HL-60 (cell line): Measurements from ENCODE around the gene SLC40A1.

Experiments
- GABPA ChIP-seq: IDR thresholded peaks from 2 replicates; pipeline ENCODE4 v1.6.1; 2012; ENCODE audit warnings: low read depth
- POLR2AphosphoS5 ChIP-seq: IDR thresholded peaks from 2 replicates; pipeline ENCODE4 v1.6.1; 2012; ENCODE audit warnings: low read depth
- SPI1 ChIP-seq: IDR thresholded peaks from 2 replicates; pipeline ENCODE4 v1.6.1; 2012; ENCODE audit warnings: low read depth, mild to moderate bottlenecking, borderline replicate concordance
- TF ChIP-seq, protein P1 (sequence below): IDR thresholded peaks from one replicate; pipeline ENCODE4 v1.5.1; 2011; ENCODE audit warnings: low read length, control low read depth, inconsistent platforms; ENCODE audit not compliant: insufficient read depth
- TF ChIP-seq, protein P2 (sequence below): IDR thresholded peaks from 2 replicates; pipeline ENCODE4 v1.6.1; 2012; ENCODE audit warnings: low read depth; ENCODE audit not compliant: insufficient replicate concordance

GRCh38 chr2:189553504-189554088 lies 27.0 kb downstream of the SLC40A1 start:
- TF ChIP-seq, protein P1, sequence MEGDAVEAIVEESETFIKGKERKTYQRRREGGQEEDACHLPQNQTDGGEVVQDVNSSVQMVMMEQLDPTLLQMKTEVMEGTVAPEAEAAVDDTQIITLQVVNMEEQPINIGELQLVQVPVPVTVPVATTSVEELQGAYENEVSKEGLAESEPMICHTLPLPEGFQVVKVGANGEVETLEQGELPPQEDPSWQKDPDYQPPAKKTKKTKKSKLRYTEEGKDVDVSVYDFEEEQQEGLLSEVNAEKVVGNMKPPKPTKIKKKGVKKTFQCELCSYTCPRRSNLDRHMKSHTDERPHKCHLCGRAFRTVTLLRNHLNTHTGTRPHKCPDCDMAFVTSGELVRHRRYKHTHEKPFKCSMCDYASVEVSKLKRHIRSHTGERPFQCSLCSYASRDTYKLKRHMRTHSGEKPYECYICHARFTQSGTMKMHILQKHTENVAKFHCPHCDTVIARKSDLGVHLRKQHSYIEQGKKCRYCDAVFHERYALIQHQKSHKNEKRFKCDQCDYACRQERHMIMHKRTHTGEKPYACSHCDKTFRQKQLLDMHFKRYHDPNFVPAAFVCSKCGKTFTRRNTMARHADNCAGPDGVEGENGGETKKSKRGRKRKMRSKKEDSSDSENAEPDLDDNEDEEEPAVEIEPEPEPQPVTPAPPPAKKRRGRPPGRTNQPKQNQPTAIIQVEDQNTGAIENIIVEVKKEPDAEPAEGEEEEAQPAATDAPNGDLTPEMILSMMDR, result no peak
- TF ChIP-seq, protein P2, sequence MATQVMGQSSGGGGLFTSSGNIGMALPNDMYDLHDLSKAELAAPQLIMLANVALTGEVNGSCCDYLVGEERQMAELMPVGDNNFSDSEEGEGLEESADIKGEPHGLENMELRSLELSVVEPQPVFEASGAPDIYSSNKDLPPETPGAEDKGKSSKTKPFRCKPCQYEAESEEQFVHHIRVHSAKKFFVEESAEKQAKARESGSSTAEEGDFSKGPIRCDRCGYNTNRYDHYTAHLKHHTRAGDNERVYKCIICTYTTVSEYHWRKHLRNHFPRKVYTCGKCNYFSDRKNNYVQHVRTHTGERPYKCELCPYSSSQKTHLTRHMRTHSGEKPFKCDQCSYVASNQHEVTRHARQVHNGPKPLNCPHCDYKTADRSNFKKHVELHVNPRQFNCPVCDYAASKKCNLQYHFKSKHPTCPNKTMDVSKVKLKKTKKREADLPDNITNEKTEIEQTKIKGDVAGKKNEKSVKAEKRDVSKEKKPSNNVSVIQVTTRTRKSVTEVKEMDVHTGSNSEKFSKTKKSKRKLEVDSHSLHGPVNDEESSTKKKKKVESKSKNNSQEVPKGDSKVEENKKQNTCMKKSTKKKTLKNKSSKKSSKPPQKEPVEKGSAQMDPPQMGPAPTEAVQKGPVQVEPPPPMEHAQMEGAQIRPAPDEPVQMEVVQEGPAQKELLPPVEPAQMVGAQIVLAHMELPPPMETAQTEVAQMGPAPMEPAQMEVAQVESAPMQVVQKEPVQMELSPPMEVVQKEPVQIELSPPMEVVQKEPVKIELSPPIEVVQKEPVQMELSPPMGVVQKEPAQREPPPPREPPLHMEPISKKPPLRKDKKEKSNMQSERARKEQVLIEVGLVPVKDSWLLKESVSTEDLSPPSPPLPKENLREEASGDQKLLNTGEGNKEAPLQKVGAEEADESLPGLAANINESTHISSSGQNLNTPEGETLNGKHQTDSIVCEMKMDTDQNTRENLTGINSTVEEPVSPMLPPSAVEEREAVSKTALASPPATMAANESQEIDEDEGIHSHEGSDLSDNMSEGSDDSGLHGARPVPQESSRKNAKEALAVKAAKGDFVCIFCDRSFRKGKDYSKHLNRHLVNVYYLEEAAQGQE, result no peak
- no peak for TF ChIP-seq POLR2AphosphoS5
- TF ChIP-seq GABPA, result no peak
- no peak for TF ChIP-seq SPI1
